DND-41 (cell line): ENCODE measurements around the gene ME3.
"Not testable (repeated sequence)": the region's sequence is repeated elsewhere in the genome, so short reads cannot be mapped to it uniquely, and the experiment has no call there.

Experiments
- ATAC-seq: fragments of 200-7000 bp; cut with Tn5 transposase; 3 replicates; pipeline ENCODE4 v1.9.1; 2021; ENCODE audit warnings: low read depth; ENCODE audit not compliant: insufficient read depth
- DNase-seq: peaks from one replicate; pipeline ENCODE4 v3.0.0-alpha.2; 2020
- H2AFZ ChIP-seq: 2 replicates; pipeline ENCODE4 v1.6.0; 2012; ENCODE audit warnings: low read depth, low read length
- H3K27ac ChIP-seq: 2 replicates; pipeline ENCODE4 v1.5.1; 2012; ENCODE audit warnings: low read length, inconsistent platforms
- H3K27me3 ChIP-seq: fragments of 200-600 bp; sonication (generic); 2 replicates; pipeline ENCODE4 v1.6.0; 2012; ENCODE audit warnings: low read length, mild to moderate bottlenecking, inconsistent platforms; ENCODE audit not compliant: insufficient read depth, poor library complexity
- H3K36me3 ChIP-seq: 2 replicates; pipeline ENCODE4 v1.5.1; 2012; ENCODE audit warnings: low read length, inconsistent platforms; ENCODE audit not compliant: insufficient read depth
- H3K4me1 ChIP-seq: 2 replicates; pipeline ENCODE4 v1.5.1; 2012; ENCODE audit warnings: mild to moderate bottlenecking, low read length; ENCODE audit not compliant: insufficient read depth
- H3K4me2 ChIP-seq: 2 replicates; pipeline ENCODE4 v1.6.0; 2012; ENCODE audit warnings: mild to moderate bottlenecking, moderate library complexity, low read length, inconsistent platforms; ENCODE audit not compliant: insufficient read depth
- H3K4me3 ChIP-seq, 2 experiments: fragments of 200-600 bp in 1 of 2; shearing (Covaris generic) in 1 of 2; 2 replicates each; pipeline ENCODE4 v1.5.1; 2012 to 2016; ENCODE audit warnings: inconsistent platforms in 2 of 2, low read length in 2 of 2, mild to moderate bottlenecking in 2 of 2, low read depth in 1 of 2, moderate library complexity in 1 of 2
- H3K79me2 ChIP-seq: 2 replicates; pipeline ENCODE4 v1.6.0; 2012; ENCODE audit warnings: low read length, inconsistent platforms; ENCODE audit not compliant: insufficient read depth
- H3K9ac ChIP-seq: 2 replicates; pipeline ENCODE4 v1.6.0; 2012; ENCODE audit warnings: low read depth, mild to moderate bottlenecking, inconsistent platforms, low read length, moderate library complexity
- H3K9me3 ChIP-seq: 2 replicates; pipeline ENCODE4 v1.5.1; 2012; ENCODE audit warnings: low read length, moderate library complexity, mild to moderate bottlenecking, inconsistent platforms; ENCODE audit not compliant: insufficient read depth, severe bottlenecking
- H4K20me1 ChIP-seq: 2 replicates; pipeline ENCODE4 v1.6.0; 2012; ENCODE audit warnings: low read length; ENCODE audit not compliant: insufficient read depth
- EZH2 ChIP-seq: IDR thresholded peaks from 3 replicates; pipeline ENCODE4 v1.6.1; 2012; ENCODE audit warnings: borderline replicate concordance, low read depth, mild to moderate bottlenecking, moderate library complexity, low read length, inconsistent platforms; ENCODE audit not compliant: severe bottlenecking
- TF ChIP-seq, protein P1 (sequence below): IDR thresholded peaks from 2 replicates; pipeline ENCODE4 v1.5.1; 2012; ENCODE audit warnings: borderline replicate concordance, low read length, moderate library complexity, mild to moderate bottlenecking; ENCODE audit not compliant: poor library complexity, severe bottlenecking; ENCODE audit errors: extremely low read depth

ME3 gene

DNA sequence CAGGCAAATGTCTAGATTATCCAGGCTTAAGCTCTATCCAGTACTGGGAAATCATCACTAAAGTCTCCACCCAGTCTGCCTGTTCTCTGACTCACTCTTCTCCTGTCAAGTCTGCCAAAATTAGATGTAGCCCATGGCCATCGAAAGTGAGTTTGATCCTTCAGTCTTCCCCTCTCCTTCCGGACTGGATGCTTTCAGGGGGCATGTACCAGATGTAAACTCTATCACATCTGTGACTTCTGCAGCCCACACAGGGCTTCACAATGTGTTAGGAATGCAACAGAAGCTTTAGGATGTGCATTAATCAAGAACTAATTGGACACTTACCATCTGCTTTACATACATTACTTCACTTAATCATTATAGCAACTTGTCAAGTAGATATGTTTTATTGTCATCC is 12.3 kb downstream of the ME3 start:
- Histone ChIP-seq H3K4me3 (no peak overlapping the region), H3K9me3 (no peaks in the 10 kb centered on the region), H3K79me2 (no peaks in the 10 kb centered on the region), H3K4me1 (no peaks in the 10 kb centered on the region), H2AFZ (no peak overlapping the region), H3K36me3 (no peaks in the 10 kb centered on the region), H4K20me1 (no peaks in the 10 kb centered on the region), H3K4me2 (no peak overlapping the region), H3K9ac (no peak overlapping the region), H3K27me3 (peaks cover 3% of the 10 kb centered on the region), H3K27ac (no peak overlapping the region)
- TF ChIP-seq EZH2: no peak
- TF ChIP-seq, protein P1, sequence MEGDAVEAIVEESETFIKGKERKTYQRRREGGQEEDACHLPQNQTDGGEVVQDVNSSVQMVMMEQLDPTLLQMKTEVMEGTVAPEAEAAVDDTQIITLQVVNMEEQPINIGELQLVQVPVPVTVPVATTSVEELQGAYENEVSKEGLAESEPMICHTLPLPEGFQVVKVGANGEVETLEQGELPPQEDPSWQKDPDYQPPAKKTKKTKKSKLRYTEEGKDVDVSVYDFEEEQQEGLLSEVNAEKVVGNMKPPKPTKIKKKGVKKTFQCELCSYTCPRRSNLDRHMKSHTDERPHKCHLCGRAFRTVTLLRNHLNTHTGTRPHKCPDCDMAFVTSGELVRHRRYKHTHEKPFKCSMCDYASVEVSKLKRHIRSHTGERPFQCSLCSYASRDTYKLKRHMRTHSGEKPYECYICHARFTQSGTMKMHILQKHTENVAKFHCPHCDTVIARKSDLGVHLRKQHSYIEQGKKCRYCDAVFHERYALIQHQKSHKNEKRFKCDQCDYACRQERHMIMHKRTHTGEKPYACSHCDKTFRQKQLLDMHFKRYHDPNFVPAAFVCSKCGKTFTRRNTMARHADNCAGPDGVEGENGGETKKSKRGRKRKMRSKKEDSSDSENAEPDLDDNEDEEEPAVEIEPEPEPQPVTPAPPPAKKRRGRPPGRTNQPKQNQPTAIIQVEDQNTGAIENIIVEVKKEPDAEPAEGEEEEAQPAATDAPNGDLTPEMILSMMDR: no peak
- ATAC-seq (no peak), DNase-seq (no peak)

DNA sequence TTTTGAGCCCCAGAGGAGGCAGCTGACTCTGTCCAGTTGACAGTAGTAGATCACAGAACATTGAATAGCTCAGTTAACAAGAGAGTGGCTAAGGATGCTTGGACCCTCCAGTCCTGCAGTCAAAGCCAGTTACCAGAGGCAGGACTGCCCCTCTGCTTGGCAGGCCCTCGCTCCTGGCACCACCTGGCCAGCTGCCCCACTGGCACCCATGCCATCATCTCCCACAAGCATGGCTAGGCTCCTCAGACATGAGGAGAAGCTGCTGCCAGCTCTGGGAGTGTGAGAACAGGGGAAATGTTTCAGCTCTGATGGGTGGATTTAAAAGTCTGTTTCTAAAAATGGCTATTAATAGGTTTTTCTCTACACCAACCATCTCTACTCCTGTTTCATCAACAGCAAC is 13.9 kb downstream of the ME3 start:
- ATAC-seq: no peak
- H2AFZ ChIP-seq: no peak overlapping the region
- H3K27me3 ChIP-seq: peaks cover 3% of the 10 kb centered on the region
- no peaks in the 10 kb centered on the region for H3K79me2 ChIP-seq
- H3K4me3 ChIP-seq: no peak overlapping the region
- H3K36me3 ChIP-seq: no peaks in the 10 kb centered on the region
- no peaks in the 10 kb centered on the region for H4K20me1 ChIP-seq
- H3K27ac ChIP-seq: no peak overlapping the region
- H3K9ac ChIP-seq: no peak overlapping the region
- no peaks in the 10 kb centered on the region for H3K4me1 ChIP-seq
- no peak for DNase-seq
- TF ChIP-seq, protein P1: no peak
- TF ChIP-seq EZH2: no peak
- H3K4me2 ChIP-seq: no peak overlapping the region
- no peaks in the 10 kb centered on the region for H3K9me3 ChIP-seq

DNA sequence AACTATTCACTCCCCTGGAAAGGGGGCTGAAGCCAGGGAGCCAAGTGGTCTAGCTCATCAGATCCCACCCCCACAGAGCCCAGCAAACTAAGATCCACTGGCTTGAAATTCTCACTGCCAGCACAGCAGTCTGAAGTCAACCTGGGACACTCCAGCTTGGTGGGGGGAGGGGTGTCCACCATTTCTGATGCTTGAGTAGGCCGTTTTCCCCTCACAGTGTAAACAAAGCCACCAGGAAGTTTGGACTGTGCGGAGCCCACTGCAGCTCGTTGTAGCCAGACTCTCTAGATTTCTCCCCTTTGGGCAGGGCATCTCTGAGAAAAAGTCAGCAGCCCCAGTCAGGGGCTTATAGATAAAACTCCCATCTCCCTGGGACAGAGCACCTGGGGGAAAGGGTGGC is 27.2 kb downstream of the ME3 start:
- not testable (repeated sequence) for H3K9ac ChIP-seq, H3K27ac ChIP-seq, H2AFZ ChIP-seq, H3K9me3 ChIP-seq, H3K4me3 ChIP-seq, DNase-seq, H3K36me3 ChIP-seq, H4K20me1 ChIP-seq, H3K4me2 ChIP-seq, ATAC-seq, H3K79me2 ChIP-seq, H3K4me1 ChIP-seq, H3K27me3 ChIP-seq

DNA sequence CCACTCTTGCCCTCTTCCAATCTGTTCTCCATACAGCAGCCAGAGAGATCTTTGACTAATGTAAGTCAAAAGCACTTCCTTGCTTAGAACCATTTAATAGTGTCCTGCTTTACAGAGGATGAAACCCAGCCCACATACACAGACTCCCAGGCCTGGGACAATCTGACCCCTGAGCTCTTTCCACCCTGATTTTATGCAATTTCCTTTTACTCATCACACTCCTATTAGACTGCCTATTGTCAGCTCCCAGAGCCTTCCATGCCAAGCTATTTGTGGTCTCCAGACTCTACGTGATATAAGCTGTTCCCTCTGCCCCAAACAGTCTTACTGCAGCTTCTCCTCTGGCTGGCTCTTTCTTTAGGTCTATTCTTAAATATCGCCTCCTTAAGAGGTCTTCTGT is 28.1 kb downstream of the ME3 start:
- Histone ChIP-seq H3K27ac (no peak overlapping the region), H3K9me3 (no peaks in the 10 kb centered on the region), H3K4me3 (no peak overlapping the region), H4K20me1 (no peaks in the 10 kb centered on the region), H3K36me3 (no peaks in the 10 kb centered on the region), H2AFZ (no peak overlapping the region), H3K9ac (no peak overlapping the region), H3K4me2 (no peak overlapping the region), H3K4me1 (no peaks in the 10 kb centered on the region), H3K79me2 (no peaks in the 10 kb centered on the region), H3K27me3 (no peaks in the 10 kb centered on the region)
- no peak for DNase-seq
- no peak for ATAC-seq
- TF ChIP-seq, protein P1: no peak
